ENCODE measurements around the gene ZNF678. TPM values are rescaled to one million over a fixed set of nuclear protein-coding genes. Genes with fewer than 3 reads are reported as not detected.

The ZNF678 gene
- total and polyA plus RNA-seq, 2 of the 8 experiments (the other 6 are each of a cell fraction or from before 2014, with no cell fraction given), result 6.9 to 28.3 TPM

DNA sequence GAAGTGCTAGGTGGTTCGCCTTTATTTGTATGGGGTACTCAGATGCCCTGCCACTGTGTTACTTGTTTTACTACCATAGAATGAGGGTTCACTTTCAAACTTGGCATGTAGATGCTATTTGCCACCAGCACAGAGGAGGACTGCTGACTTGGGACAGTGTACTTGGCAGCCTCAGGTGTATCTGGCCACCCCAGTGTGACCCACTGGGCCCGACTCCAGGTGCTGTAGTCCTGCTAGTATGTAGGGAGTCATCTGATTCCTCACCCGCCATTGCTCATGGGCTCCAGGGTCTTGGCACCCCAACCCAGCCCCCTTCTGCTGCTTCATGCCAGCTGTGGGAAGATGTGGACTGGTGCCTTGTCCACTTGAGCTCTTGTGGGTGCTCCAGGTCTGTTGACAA lies 40.0 kb downstream of the ZNF678 start:
- Histone ChIP-seq H3K79me1 (ENCODE audit: low read depth, low read length) (no peaks in the 10 kb centered on the region; the same call in 1 of the 2 replicates), H3K4me2 (ENCODE audit: insufficient read depth in 1 of 2, low read depth in 2 of 2, low read length in 2 of 2) (no peak overlapping the region), H3K27me3 (replicated peaks in 1 of 4; ENCODE audit: control insufficient read depth in 3 of 4, extremely low read depth in 1 of 4, insufficient read depth in 3 of 4, low read length in 3 of 4) (no peaks in the 10 kb centered on the region), H3K9ac (replicated peaks in 1 of 4; ENCODE audit: extremely low read depth in 1 of 4, low read depth in 3 of 4, low read length in 3 of 4) (no peak overlapping the region), H2BK120ac (replicated peaks; ENCODE audit: low read depth, low read length) (no peak overlapping the region), H3K4me3 (ENCODE audit: extremely low read depth in 1 of 4, insufficient read depth in 2 of 4, low read depth in 3 of 4, low read length in 4 of 4) (no peak overlapping the region), H3K56ac (replicated peaks; ENCODE audit: insufficient read length, low read depth, low read length) (no peak overlapping the region), H2AK5ac (ENCODE audit: low read depth, low read length) (no peak overlapping the region), H3K18ac (ENCODE audit: extremely low read depth, low read length) (no peak overlapping the region), H4K8ac (ENCODE audit: extremely low read depth, insufficient read depth, low read length) (no peak overlapping the region), H3K4me1 (replicated peaks in 1 of 4; ENCODE audit: control insufficient read depth in 3 of 4, insufficient read depth in 4 of 4, low read length in 3 of 4) (peaks cover 0 to 5% (median 2%) of the 10 kb centered on the region in 4 experiments; a peak in 1 of 7 replicates), H2AFZ (ENCODE audit: low read length) (no peak overlapping the region), H3K36me3 (ENCODE audit: control insufficient read depth in 2 of 4, insufficient read depth in 4 of 4, low read length in 3 of 4) (peaks cover 0 to 3% (median 0%) of the 10 kb centered on the region in 4 experiments; a peak in 2 of 8 replicates), H3K79me2 (ENCODE audit: control insufficient read depth in 1 of 2, insufficient read depth in 2 of 2, low read length in 2 of 2) (peaks cover 0 to 53% of the 10 kb centered on the region in 2 experiments; a peak in 2 of 4 replicates), H4K5ac (ENCODE audit: insufficient read length, low read depth, low read length) (no peak overlapping the region), H3K23me2 (ENCODE audit: low read depth, low read length) (no peaks in the 10 kb centered on the region), H2BK15ac (ENCODE audit: low read length) (no peak overlapping the region), H3K27ac (ENCODE audit: low read depth, low read length) (no peak overlapping the region), H3K4ac (replicated peaks; ENCODE audit: insufficient read length, low read depth, low read length) (no peak overlapping the region), H3K23ac (ENCODE audit: insufficient read length) (no peak overlapping the region), H3K9me3 (ENCODE audit: insufficient read depth in 2 of 2, low read depth in 1 of 2, low read length in 1 of 2) (peaks cover 2 to 6% of the 10 kb centered on the region in 2 experiments; a peak in 2 of 4 replicates), H2BK5ac (ENCODE audit: low read depth, low read length) (no peak overlapping the region), H4K91ac (replicated peaks; ENCODE audit: insufficient read length, low read length) (no peak overlapping the region), H2BK12ac (ENCODE audit: low read depth, low read length) (no peak overlapping the region), H3K14ac (ENCODE audit: insufficient read length) (no peak overlapping the region), H4K20me1 (replicated peaks in 1 of 2; ENCODE audit: control insufficient read depth in 1 of 2, insufficient read depth in 2 of 2, low read length in 2 of 2) (peaks cover 0 to 2% of the 10 kb centered on the region in 2 experiments), H2BK20ac (ENCODE audit: low read length) (no peak overlapping the region)
- WGBS, 2 experiments (ENCODE audit: extremely low coverage in 1 of 2, insufficient coverage in 1 of 2, insufficient read length in 1 of 2, insufficient replicate concordance in 2 of 2, low coverage in 1 of 2, low lambda C conversion rate in 2 of 2, missing lambda C conversion rate in 1 of 2), result 85% methylated on average over 3 of the region's 3 CpGs; no CpG with 5 or more reads in 1 of the 2 experiments
- no peak for FAIRE-seq
- ChIA-PET POLR2A (ENCODE audit: partially characterized antibody) (no interaction called here), CTCF (ENCODE audit: partially characterized antibody) (interaction anchor here (1.0 kb wide), 1 partner anchor 11 kb away, joined by 5 read pairs; no protein-coding TSS in a partner anchor)
- DNase-seq (ENCODE audit: low read depth in 1 of 2, low spot score in 2 of 2), result no peak
- TF ChIP-seq JUND (IDR thresholded peaks at IDR 0.05; ENCODE audit: low read length), result no peak
- TF ChIP-seq FOSL1 (IDR thresholded peaks at IDR 0.05; ENCODE audit: insufficient read depth, low read depth, low read length), result no peak
- TF ChIP-seq TAF1 (IDR thresholded peaks at IDR 0.05; ENCODE audit: low read depth, low read length), result no peak
- no peak for TF ChIP-seq SAP30 (IDR thresholded peaks at IDR 0.05; ENCODE audit: insufficient read depth, insufficient replicate concordance, low read length)
- no peak for TF ChIP-seq SUZ12 (IDR thresholded peaks at IDR 0.05; ENCODE audit: low read length)
- TF ChIP-seq TEAD4 (IDR thresholded peaks at IDR 0.05; ENCODE audit: low read depth, low read length), result no peak
- TF ChIP-seq CHD2 (IDR thresholded peaks at IDR 0.05; ENCODE audit: low read length), result no peak
- no peak for TF ChIP-seq KDM5A (IDR thresholded peaks at IDR 0.05; ENCODE audit: low read length)
- TF ChIP-seq NANOG (IDR thresholded peaks at IDR 0.05; ENCODE audit: insufficient read depth, low read depth, low read length, poor library complexity, severe bottlenecking), result no peak
- TF ChIP-seq RBBP5 (IDR thresholded peaks at IDR 0.05; ENCODE audit: borderline replicate concordance, low read depth, low read length), result no peak
- TF ChIP-seq SP2 (IDR thresholded peaks at IDR 0.05; ENCODE audit: low read length), result no peak
- TF ChIP-seq CTCF (IDR thresholded peaks at IDR 0.05; ENCODE audit: control extremely low read depth in 1 of 3, insufficient read depth in 1 of 3, low read depth in 1 of 3, low read length in 3 of 3), result no peak

Data from H1 (cell line).